ENCODE results near the gene FBXO27.

DNA sequence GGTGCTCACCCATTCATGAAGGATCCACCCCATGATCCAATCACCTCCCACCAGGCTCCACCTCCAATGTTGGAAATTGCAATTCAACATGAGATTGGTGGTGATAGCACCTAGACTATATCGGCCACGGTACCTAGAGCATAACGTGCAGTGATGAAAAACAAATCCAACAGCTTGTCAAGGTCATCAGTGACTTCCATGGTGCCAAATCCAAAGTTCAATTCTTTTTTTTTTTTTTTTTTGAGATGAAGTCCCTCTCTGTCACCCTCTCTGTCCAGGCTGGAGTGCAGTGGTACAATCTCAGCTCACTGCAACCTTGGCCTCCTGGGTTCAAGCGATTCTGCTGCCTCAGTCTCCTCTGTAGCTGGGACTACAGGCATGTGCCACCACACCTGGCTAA is 34.8 kb upstream of the FBXO27 start:
- TF ChIP-seq POLR2A (IDR thresholded peaks at IDR 0.05) = no peak
- TF ChIP-seq CTCF (IDR thresholded peaks at IDR 0.05 in 8 of 11, conservative IDR thresholded peaks at IDR 0.05 in 3 of 11) = no peak
- TF ChIP-seq POLR2AphosphoS5 (IDR thresholded peaks at IDR 0.05) = no peak
